Fibroblast of pulmonary artery (primary cell): ENCODE data around the gene GFI1.
A peak's percentile ranks its signal among the peaks of the same experiment; 100 is the strongest.

Source experiments
- DNase-seq: peaks from one replicate; pipeline ENCODE4 v3.0.0-alpha.2; 2010; ENCODE audit warnings: low read depth
- H3K4me3 ChIP-seq: replicated peaks from 2 replicates; pipeline ENCODE4 v1.5.1; 2011; ENCODE audit warnings: low read depth, mild to moderate bottlenecking, control low read depth, low read length, moderate library complexity
- CTCF ChIP-seq: IDR thresholded peaks from 2 replicates; pipeline ENCODE4 v1.5.1; 2011; ENCODE audit warnings: mild to moderate bottlenecking, control low read depth, low read length, inconsistent platforms; ENCODE audit errors: missing control alignments

Gene GFI1

DNA sequence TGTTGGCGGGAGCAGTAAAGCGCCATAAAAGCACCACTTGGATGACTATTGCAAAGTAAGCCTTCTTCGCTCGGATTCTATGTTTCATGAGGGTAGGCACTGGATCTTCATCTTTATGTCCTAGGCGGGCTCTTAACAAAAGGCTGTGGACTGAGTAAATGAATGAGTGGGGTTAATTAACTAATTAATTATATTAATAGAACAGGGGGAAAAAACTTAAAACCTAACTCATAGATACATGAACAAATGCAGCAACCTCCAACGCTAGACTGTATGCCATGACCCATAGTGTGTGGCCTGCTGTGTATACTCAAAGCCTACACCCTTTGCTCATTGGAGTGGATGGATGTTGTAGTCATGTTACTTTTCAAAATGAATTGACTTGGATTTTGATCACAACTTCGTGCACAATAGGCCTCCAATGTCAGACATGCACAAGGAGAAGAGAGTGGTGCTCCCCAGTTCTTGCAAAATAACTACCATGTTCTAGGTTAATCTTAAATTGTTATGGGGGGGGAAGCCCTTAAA, 417 bp upstream of the GFI1 start:
- no peak for DNase-seq
- peak overlapping the region; percentile 53 for H3K4me3 ChIP-seq
- TF ChIP-seq CTCF = no peak

GRCh38 chr1:92485381-92486250, 1.1 kb downstream of the GFI1 start:
- peak; percentile 19 for TF ChIP-seq CTCF
- H3K4me3 ChIP-seq = peak overlapping the region; percentile 53

DNA sequence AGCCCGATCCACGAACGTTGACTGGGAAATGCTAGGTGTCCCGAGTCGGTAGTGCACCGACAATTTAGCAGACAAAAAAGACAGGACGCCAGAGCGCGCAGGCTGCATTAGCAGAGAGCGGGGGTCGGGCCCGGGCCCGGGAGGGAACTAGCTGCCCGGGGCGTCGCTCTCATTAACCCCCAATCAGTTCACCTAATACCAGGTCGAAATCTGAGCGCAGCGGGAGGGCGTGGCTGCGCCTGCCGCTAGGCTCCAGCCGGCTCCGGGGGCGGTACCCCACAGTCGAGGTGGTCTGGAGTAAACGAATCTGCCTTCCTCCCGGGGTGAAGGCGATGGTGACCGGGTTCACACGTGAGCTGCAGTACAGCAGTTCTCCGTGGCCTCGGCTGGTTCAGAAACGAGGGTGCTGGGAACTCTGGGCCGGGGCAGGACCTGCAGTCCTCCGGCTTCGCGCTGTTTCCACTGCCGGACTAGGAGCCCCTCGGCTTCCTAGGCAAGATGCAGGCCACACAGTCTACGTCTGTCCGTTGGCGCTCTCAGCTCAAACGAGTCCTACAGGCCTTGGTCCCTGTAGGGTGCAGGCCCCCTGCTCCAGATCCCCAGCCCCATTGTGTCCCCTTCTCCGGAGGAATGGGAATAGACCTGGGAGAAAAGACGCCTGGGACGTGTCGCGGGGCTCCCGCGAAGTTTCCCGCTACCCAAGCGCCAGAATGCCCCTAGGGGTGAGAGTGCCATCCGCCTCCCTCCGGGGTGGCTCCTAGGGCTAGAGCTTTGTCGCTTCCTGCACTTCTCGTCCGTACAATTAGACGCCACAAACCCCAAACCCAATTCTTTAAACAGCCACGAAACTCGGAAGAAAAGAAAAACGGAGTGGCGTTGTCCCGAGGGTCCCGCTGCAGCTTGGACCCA, 2.0 kb downstream of the GFI1 start:
- peak overlapping the region; percentile 53 for H3K4me3 ChIP-seq
- no peak for DNase-seq
- TF ChIP-seq CTCF = no peak

More at GRCh38 chr1:92485381-92486250, 1.1 kb downstream of the GFI1 start:
- DNase-seq = no peak

GRCh38 chr1:92483610-92484471, 2.9 kb downstream of the GFI1 start:
- H3K4me3 ChIP-seq = peak overlapping the region; percentile 33
- TF ChIP-seq CTCF = no peak
- DNase-seq = no peak

DNA sequence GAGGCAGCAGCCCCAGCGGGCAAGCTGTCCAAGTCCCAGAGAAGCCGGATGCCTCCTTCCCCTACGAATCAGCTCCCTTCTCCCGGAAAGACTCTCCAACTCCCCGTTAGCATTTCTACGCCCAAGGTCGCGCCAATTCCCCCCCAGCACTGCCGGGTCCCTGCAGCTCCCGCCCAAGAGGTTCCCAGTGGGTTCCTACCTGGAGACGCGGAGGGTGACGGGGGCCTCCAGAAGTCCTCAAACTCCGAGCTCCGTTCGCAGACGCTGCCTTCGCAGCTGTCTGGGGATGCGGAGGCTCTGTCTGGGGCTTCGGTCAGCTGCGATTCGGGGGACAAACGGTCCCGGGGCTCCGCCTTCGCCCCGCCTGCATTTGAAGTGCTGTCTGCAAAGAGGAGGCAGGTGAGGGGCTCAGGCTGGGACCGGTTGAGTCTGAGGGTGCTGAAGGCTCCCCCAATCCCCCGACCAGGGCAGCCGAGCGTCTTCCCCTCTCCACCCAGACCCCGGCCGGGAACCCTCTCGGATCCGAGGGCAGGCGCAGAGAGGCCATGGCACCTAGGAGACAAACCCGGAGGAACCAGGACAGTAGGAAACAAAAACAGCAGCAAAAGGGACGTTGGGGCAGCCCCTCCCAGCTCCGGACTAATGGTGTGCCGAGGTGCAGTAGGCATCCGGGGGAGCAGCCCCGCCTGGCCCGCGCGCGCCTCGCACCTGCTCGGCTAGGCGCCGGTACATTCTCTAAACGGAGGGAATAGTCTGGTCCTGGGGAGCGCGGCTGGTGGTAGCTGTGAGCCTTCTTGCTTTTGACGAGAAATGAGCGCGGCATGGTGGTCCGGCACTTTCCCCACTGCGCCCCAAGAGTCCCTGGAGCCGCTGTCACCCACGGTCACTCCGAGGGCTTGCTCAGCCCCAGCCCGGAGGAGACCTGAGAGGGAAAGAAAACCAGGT, 3.8 kb downstream of the GFI1 start:
- peak overlapping the region; percentile 23 for H3K4me3 ChIP-seq
- DNase-seq = no peak
- TF ChIP-seq CTCF = no peak
